ENCODE results near the gene DSG2. TPM values are rescaled to one million over a fixed set of nuclear protein-coding genes. Genes with fewer than 3 reads are reported as not detected.

The DSG2 gene
- total RNA-seq, 1 donor from 2014 or later = 0.33 TPM

GRCh38 chr18:31576670-31577069 is 78.7 kb downstream of the DSG2 start:
- Mint-ChIP-seq H3K36me3 (ENCODE audit: low read depth) (no peaks in the 10 kb centered on the region), H3K4me1 (no peaks in the 10 kb centered on the region), H3K9me3 (no peaks in the 10 kb centered on the region), H3K4me3 (no peak overlapping the region), H3K27me3 (peaks cover 2% of the 10 kb centered on the region), H3K27ac (no peak overlapping the region)
- no peak for DNase-seq
- intact Hi-C loops (cut with micrococcal nuclease) = no loop called here

GRCh38 chr18:31577195-31577594 is 79.2 kb downstream of the DSG2 start:
- H3K27ac Mint-ChIP-seq = no peak overlapping the region
- no peaks in the 10 kb centered on the region for H3K9me3 Mint-ChIP-seq
- H3K27me3 Mint-ChIP-seq = peaks cover 2% of the 10 kb centered on the region
- DNase-seq = no peak
- no peak overlapping the region for H3K4me3 Mint-ChIP-seq
- H3K4me1 Mint-ChIP-seq = no peaks in the 10 kb centered on the region
- intact Hi-C loops (cut with micrococcal nuclease) = no loop called here
- no peaks in the 10 kb centered on the region for H3K36me3 Mint-ChIP-seq (ENCODE audit: low read depth)

GRCh38 chr18:31578126-31578525 is 80.1 kb downstream of the DSG2 start:
- Mint-ChIP-seq H3K9me3 (no peaks in the 10 kb centered on the region), H3K27me3 (peaks cover 2% of the 10 kb centered on the region), H3K4me1 (no peaks in the 10 kb centered on the region), H3K36me3 (ENCODE audit: low read depth) (no peaks in the 10 kb centered on the region), H3K27ac (no peak overlapping the region), H3K4me3 (no peak overlapping the region)
- no peak for DNase-seq
- intact Hi-C loops (cut with micrococcal nuclease) = no loop called here

GRCh38 chr18:31579375-31579774 is 81.4 kb downstream of the DSG2 start:
- no peak overlapping the region for H3K27ac Mint-ChIP-seq

GRCh38 chr18:31581498-31582197 is 83.7 kb downstream of the DSG2 start:
- intact Hi-C loops (cut with micrococcal nuclease) = no loop called here
- DNase-seq = no peak
- Mint-ChIP-seq H3K4me1 (no peaks in the 10 kb centered on the region), H3K4me3 (no peak overlapping the region), H3K27me3 (no peaks in the 10 kb centered on the region), H3K36me3 (ENCODE audit: low read depth) (no peaks in the 10 kb centered on the region), H3K27ac (no peak overlapping the region), H3K9me3 (no peaks in the 10 kb centered on the region)

More at GRCh38 chr18:31579375-31579774, 81.4 kb downstream of the DSG2 start:
- H3K27me3 Mint-ChIP-seq = peaks cover 2% of the 10 kb centered on the region
- intact Hi-C loops (cut with micrococcal nuclease) = no loop called here
- no peak for DNase-seq
- H3K4me1 Mint-ChIP-seq = no peaks in the 10 kb centered on the region
- no peaks in the 10 kb centered on the region for H3K36me3 Mint-ChIP-seq (ENCODE audit: low read depth)
- no peak overlapping the region for H3K4me3 Mint-ChIP-seq
- H3K9me3 Mint-ChIP-seq = no peaks in the 10 kb centered on the region

GRCh38 chr18:31583185-31583854 is 85.3 kb downstream of the DSG2 start:
- H3K27ac Mint-ChIP-seq = no peak overlapping the region
- H3K27me3 Mint-ChIP-seq = no peaks in the 10 kb centered on the region
- intact Hi-C loops (cut with micrococcal nuclease) = no loop called here
- H3K4me1 Mint-ChIP-seq = no peaks in the 10 kb centered on the region
- DNase-seq = no peak
- no peak overlapping the region for H3K4me3 Mint-ChIP-seq
- no peaks in the 10 kb centered on the region for H3K9me3 Mint-ChIP-seq
- no peaks in the 10 kb centered on the region for H3K36me3 Mint-ChIP-seq (ENCODE audit: low read depth)

GRCh38 chr18:31585991-31586390 is 88.0 kb downstream of the DSG2 start:
- Mint-ChIP-seq H3K4me1 (no peaks in the 10 kb centered on the region), H3K36me3 (ENCODE audit: low read depth) (no peaks in the 10 kb centered on the region), H3K27me3 (peaks cover 3% of the 10 kb centered on the region), H3K4me3 (no peak overlapping the region), H3K9me3 (no peaks in the 10 kb centered on the region), H3K27ac (no peak overlapping the region)
- intact Hi-C loops (cut with micrococcal nuclease) = no loop called here
- DNase-seq = no peak

- DNase-seq = no peak
- H3K4me1 Mint-ChIP-seq = no peaks in the 10 kb centered on the region
- intact Hi-C loops (cut with micrococcal nuclease) = no loop called here
- no peaks in the 10 kb centered on the region for H3K9me3 Mint-ChIP-seq
- H3K36me3 Mint-ChIP-seq (ENCODE audit: low read depth) = no peaks in the 10 kb centered on the region
- H3K4me3 Mint-ChIP-seq = no peak overlapping the region
- H3K27ac Mint-ChIP-seq = no peak overlapping the region
- peaks cover 3% of the 10 kb centered on the region for H3K27me3 Mint-ChIP-seq
These were observed 88.6 kb downstream of the DSG2 start for GRCh38 chr18:31586616-31587015.

GRCh38 chr18:31587529-31587928 is 89.6 kb downstream of the DSG2 start:
- Mint-ChIP-seq H3K4me3 (no peak overlapping the region), H3K4me1 (no peaks in the 10 kb centered on the region), H3K36me3 (ENCODE audit: low read depth) (no peaks in the 10 kb centered on the region), H3K27ac (no peak overlapping the region), H3K9me3 (no peaks in the 10 kb centered on the region), H3K27me3 (peaks cover 3% of the 10 kb centered on the region)
- intact Hi-C loops (cut with micrococcal nuclease) = no loop called here
- DNase-seq = no peak

GRCh38 chr18:31590570-31590969 is 92.6 kb downstream of the DSG2 start:
- Mint-ChIP-seq H3K4me1 (no peaks in the 10 kb centered on the region), H3K4me3 (no peak overlapping the region), H3K27me3 (peaks cover 3% of the 10 kb centered on the region), H3K9me3 (no peaks in the 10 kb centered on the region), H3K27ac (no peak overlapping the region), H3K36me3 (ENCODE audit: low read depth) (no peaks in the 10 kb centered on the region)
- intact Hi-C loops (cut with micrococcal nuclease) = no loop called here
- DNase-seq = no peak

- intact Hi-C loops (cut with micrococcal nuclease) = no loop called here
- DNase-seq = no peak
- Mint-ChIP-seq H3K27me3 (peaks cover 3% of the 10 kb centered on the region), H3K4me3 (no peak overlapping the region), H3K27ac (no peak overlapping the region), H3K36me3 (ENCODE audit: low read depth) (no peaks in the 10 kb centered on the region), H3K9me3 (no peaks in the 10 kb centered on the region), H3K4me1 (no peaks in the 10 kb centered on the region)
These were observed 93.1 kb downstream of the DSG2 start for GRCh38 chr18:31591113-31591512.

- DNase-seq = no peak
- intact Hi-C loops (cut with micrococcal nuclease) = no loop called here
- H3K4me1 Mint-ChIP-seq = no peaks in the 10 kb centered on the region
- peaks cover 3% of the 10 kb centered on the region for H3K27me3 Mint-ChIP-seq
- H3K9me3 Mint-ChIP-seq = no peaks in the 10 kb centered on the region
- no peaks in the 10 kb centered on the region for H3K36me3 Mint-ChIP-seq (ENCODE audit: low read depth)
- H3K27ac Mint-ChIP-seq = no peak within 1 kb of the TSS
- no peak within 1 kb of the TSS for H3K4me3 Mint-ChIP-seq
These were observed 93.7 kb downstream of the DSG2 start, which contains the start of gene TTR for GRCh38 chr18:31591628-31592027. Gene TTR, plus strand, starts transcription at chr18:31591877. Its CDS starts 26 bp downstream, at chr18:31591903.

- no peak overlapping the region for H3K4me3 Mint-ChIP-seq
- intact Hi-C loops (cut with micrococcal nuclease) = no loop called here
- no peaks in the 10 kb centered on the region for H3K9me3 Mint-ChIP-seq
- DNase-seq = no peak
- no peak overlapping the region for H3K27ac Mint-ChIP-seq
- no peaks in the 10 kb centered on the region for H3K4me1 Mint-ChIP-seq
- no peaks in the 10 kb centered on the region for H3K36me3 Mint-ChIP-seq (ENCODE audit: low read depth)
- H3K27me3 Mint-ChIP-seq = peaks cover 3% of the 10 kb centered on the region
These were observed 94.7 kb downstream of the DSG2 start for GRCh38 chr18:31592506-31593157.

- Mint-ChIP-seq H3K4me3 (no peak overlapping the region), H3K27ac (no peak overlapping the region), H3K27me3 (peaks cover 3% of the 10 kb centered on the region), H3K4me1 (no peaks in the 10 kb centered on the region), H3K36me3 (ENCODE audit: low read depth) (no peaks in the 10 kb centered on the region), H3K9me3 (no peaks in the 10 kb centered on the region)
- intact Hi-C loops (cut with micrococcal nuclease) = no loop called here
- DNase-seq = no peak
These were observed 97.3 kb downstream of the DSG2 start for GRCh38 chr18:31595121-31595771.

All from activated CD4-positive, alpha-beta T cell treated with anti-CD3 and anti-CD28 coated beads, Interleukin-2, amount 10 ng/mL, durations not matched to agents 24 days and 14 days (primary cell).